ENCODE results near the gene XPOT. TPM values are rescaled to one million over a fixed set of nuclear protein-coding genes. Genes with fewer than 3 reads are reported as not detected.

Gene XPOT
- total and polyA plus RNA-seq, 4 experiments from 2014 or later = 50.2 to 88.8 (median 69.8) TPM

DNA sequence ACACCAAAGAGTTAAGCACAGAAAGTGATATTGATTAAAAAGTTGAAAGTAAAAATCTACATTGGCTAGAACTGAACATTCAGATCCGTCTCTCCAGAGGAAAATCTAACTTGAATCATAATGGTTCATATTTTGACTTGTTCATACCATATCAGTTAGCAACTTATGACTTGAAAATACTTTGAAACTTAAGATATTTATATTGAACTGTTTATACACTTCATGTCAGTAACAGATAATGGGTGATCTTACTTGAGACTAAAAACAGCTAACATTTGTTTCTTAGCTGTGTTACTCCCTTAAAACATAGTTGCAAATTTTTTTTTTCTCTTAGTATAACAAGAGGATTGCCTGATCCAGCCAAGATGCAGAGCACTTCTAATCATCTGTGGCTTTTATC is 51.3 kb downstream of the XPOT start:
- POLR2A ChIA-PET (ENCODE audit: partially characterized antibody) = interaction anchor here (0.6 to 1.5 kb wide), 2 partner anchors 11 to 213 kb away, joined by 3 to 4 read pairs; no protein-coding TSS in a partner anchor
- Mint-ChIP-seq H3K9me3 (no peaks in the 10 kb centered on the region), H3K4me3 (peak overlapping the region in 4 of 8 donors; percentile 1 to 67 (median 16)), H3K4me1 (peaks cover 50 to 75% (median 61%) of the 10 kb centered on the region in 4 donors), H3K36me3 (peaks cover 0 to 21% of the 10 kb centered on the region in 2 donors), H3K27me3 (no peaks in the 10 kb centered on the region), H3K27ac (peak overlapping the region; percentile 38 to 93 (median 67))
- Histone ChIP-seq H3K4me3 (ENCODE audit: low read length in 2 of 2) (no peak overlapping the region), H3K27me3 (ENCODE audit: insufficient read depth, low read length) (no peaks in the 10 kb centered on the region), H3K4me1 (ENCODE audit: insufficient read depth, low read length) (peaks cover 72% of the 10 kb centered on the region), H3K9me3 (ENCODE audit: control insufficient read depth in 1 of 2, low read length in 2 of 2) (no peaks in the 10 kb centered on the region), H3K27ac (ENCODE audit: low read depth, low read length) (no peak overlapping the region), H3K36me3 (ENCODE audit: insufficient read depth, low read length) (no peaks in the 10 kb centered on the region)
- CTCF ChIA-PET (ENCODE audit: partially characterized antibody) = interaction anchor here (0.9 kb wide), 1 partner anchor 12 kb away, joined by 3 read pairs; no protein-coding TSS in a partner anchor
- intact Hi-C loops (cut with micrococcal nuclease) = no loop called here
- no peak for DNase-seq

DNA sequence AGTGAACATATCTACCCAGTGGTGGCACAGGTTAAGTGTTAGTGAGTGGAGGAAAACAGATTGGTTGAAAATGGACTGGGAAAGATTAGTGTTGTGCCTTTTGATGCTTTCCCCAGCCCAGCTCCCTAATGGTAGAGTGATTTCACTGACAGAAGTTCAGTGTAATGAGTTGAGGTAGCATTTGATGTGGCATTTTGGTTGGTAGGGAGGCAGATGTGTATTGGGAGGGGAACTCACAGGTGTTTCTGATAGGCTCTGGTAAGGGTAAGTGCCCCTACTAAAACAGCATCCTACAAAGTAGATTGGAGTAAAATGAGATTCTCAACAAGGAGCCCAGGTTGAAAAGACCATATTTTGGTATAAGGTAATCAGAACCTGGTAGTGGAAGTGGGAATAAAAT is 51.9 kb downstream of the XPOT start:
- Mint-ChIP-seq H3K4me3 (peak overlapping the region in 6 of 8 donors; percentile 0 to 67 (median 45)), H3K27me3 (no peaks in the 10 kb centered on the region), H3K36me3 (peaks cover 0 to 22% of the 10 kb centered on the region in 2 donors), H3K4me1 (peaks cover 44 to 69% (median 56%) of the 10 kb centered on the region in 4 donors), H3K27ac (peak overlapping the region; percentile 38 to 93 (median 81)), H3K9me3 (no peaks in the 10 kb centered on the region)
- no peaks in the 10 kb centered on the region for H3K9me3 ChIP-seq (ENCODE audit: control insufficient read depth in 1 of 2, low read length in 2 of 2)
- H3K36me3 ChIP-seq (ENCODE audit: insufficient read depth, low read length) = no peaks in the 10 kb centered on the region
- ChIA-PET CTCF (ENCODE audit: partially characterized antibody) (interaction anchor here (0.9 kb wide), 1 partner anchor 12 kb away, joined by 3 read pairs; no protein-coding TSS in a partner anchor), POLR2A (ENCODE audit: partially characterized antibody) (interaction anchor here (1.0 to 1.5 kb wide), 3 partner anchors 9 to 52 kb away, joined by 3 to 5 read pairs (median 4); partner anchors contain the start of gene XPOT)
- peak in 2 of 5 donors; percentile 5 to 34 for DNase-seq
- H3K27me3 ChIP-seq (ENCODE audit: insufficient read depth, low read length) = no peaks in the 10 kb centered on the region
- H3K4me1 ChIP-seq (ENCODE audit: insufficient read depth, low read length) = peaks cover 66% of the 10 kb centered on the region
- intact Hi-C loops (cut with micrococcal nuclease) = no loop called here
- no peak overlapping the region for H3K4me3 ChIP-seq (ENCODE audit: low read length in 2 of 2)
- no peak overlapping the region for H3K27ac ChIP-seq (ENCODE audit: low read depth, low read length)

DNA sequence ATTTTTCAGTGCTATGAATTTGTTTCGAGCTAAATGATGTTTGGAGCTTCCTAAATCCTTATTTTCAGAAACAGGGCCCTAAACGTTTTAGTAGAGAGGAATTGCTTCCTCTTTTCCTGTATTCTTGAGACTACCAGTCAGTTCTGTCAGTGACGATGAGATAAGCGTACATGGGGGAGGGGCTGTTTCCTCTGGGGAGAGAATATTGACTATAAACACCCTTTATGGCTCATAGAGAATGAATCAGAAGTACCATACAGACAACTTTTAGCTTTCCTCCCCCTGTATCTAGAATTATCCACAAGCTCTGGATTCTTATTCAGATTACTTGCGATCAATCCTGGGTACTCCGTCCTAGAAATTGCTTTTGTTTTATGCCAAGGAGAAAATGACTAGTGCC is 52.8 kb downstream of the XPOT start:
- no peaks in the 10 kb centered on the region for H3K9me3 ChIP-seq (ENCODE audit: control insufficient read depth in 1 of 2, low read length in 2 of 2)
- H3K27ac Mint-ChIP-seq = peak overlapping the region; percentile 65 to 97 (median 92)
- H3K36me3 Mint-ChIP-seq = peaks cover 0 to 26% of the 10 kb centered on the region in 2 donors
- no peaks in the 10 kb centered on the region for H3K27me3 ChIP-seq (ENCODE audit: insufficient read depth, low read length)
- H3K4me3 Mint-ChIP-seq = peak overlapping the region; percentile 8 to 71 (median 56)
- H3K27me3 Mint-ChIP-seq = no peaks in the 10 kb centered on the region
- ChIA-PET POLR2A (ENCODE audit: partially characterized antibody) (interaction anchor here (0.6 to 1.0 kb wide), 3 partner anchors 10 to 239 kb away, joined by 3 to 5 read pairs (median 3); partner anchors contain the start of gene XPOT), CTCF (ENCODE audit: partially characterized antibody) (interaction anchor here (0.6 kb wide), 1 partner anchor 211 kb away, joined by 3 read pairs; no protein-coding TSS in a partner anchor)
- H3K9me3 Mint-ChIP-seq = no peaks in the 10 kb centered on the region
- intact Hi-C loops (cut with micrococcal nuclease) = no loop called here
- peaks cover 41 to 61% (median 50%) of the 10 kb centered on the region in 4 donors for H3K4me1 Mint-ChIP-seq
- no peak overlapping the region for H3K4me3 ChIP-seq (ENCODE audit: low read length in 2 of 2)
- H3K27ac ChIP-seq (ENCODE audit: low read depth, low read length) = peak overlapping the region; percentile 56
- DNase-seq = peak in 4 of 5 donors; percentile 26 to 76 (median 34)
- H3K36me3 ChIP-seq (ENCODE audit: insufficient read depth, low read length) = no peaks in the 10 kb centered on the region
- peaks cover 60% of the 10 kb centered on the region for H3K4me1 ChIP-seq (ENCODE audit: insufficient read depth, low read length)

DNA sequence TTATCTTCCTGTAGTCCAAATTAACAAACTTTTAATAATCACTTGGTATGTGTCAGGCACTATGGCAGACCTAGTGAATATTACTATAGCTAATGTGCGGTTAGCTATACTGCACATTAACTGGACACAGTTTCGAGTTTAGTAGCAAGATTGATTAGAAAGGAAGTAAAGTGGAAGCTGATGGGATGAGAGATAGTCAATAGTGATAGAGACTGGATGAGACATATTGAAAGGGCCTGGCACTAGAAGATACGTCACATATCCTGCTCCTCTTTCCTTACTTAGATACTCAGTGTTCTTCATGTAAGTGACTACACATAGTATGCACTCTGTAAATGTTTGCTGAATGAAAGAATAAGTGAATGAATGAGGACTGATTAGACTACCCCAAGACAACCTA is 53.3 kb downstream of the XPOT start:
- Mint-ChIP-seq H3K4me1 (peaks cover 41 to 60% (median 50%) of the 10 kb centered on the region in 4 donors), H3K9me3 (no peaks in the 10 kb centered on the region), H3K27me3 (no peaks in the 10 kb centered on the region), H3K27ac (peak overlapping the region; percentile 65 to 97 (median 92)), H3K36me3 (peaks cover 0 to 28% of the 10 kb centered on the region in 2 donors), H3K4me3 (peak overlapping the region in 7 of 8 donors; percentile 8 to 71 (median 58))
- ChIA-PET POLR2A (ENCODE audit: partially characterized antibody) (interaction anchor here (1.0 kb wide), 1 partner anchor 53 kb away, joined by 5 read pairs; the partner anchor contains the start of gene XPOT), CTCF (ENCODE audit: partially characterized antibody) (interaction anchor here (0.6 kb wide), 1 partner anchor 211 kb away, joined by 3 read pairs; no protein-coding TSS in a partner anchor)
- Histone ChIP-seq H3K27ac (ENCODE audit: low read depth, low read length) (peak overlapping the region; percentile 56), H3K4me1 (ENCODE audit: insufficient read depth, low read length) (peaks cover 60% of the 10 kb centered on the region), H3K36me3 (ENCODE audit: insufficient read depth, low read length) (no peaks in the 10 kb centered on the region), H3K4me3 (ENCODE audit: low read length in 2 of 2) (no peak overlapping the region), H3K27me3 (ENCODE audit: insufficient read depth, low read length) (no peaks in the 10 kb centered on the region), H3K9me3 (ENCODE audit: control insufficient read depth in 1 of 2, low read length in 2 of 2) (no peaks in the 10 kb centered on the region)
- intact Hi-C loops (cut with micrococcal nuclease) = no loop called here
- peak in 1 of 5 donors; percentile 19 for DNase-seq

DNA sequence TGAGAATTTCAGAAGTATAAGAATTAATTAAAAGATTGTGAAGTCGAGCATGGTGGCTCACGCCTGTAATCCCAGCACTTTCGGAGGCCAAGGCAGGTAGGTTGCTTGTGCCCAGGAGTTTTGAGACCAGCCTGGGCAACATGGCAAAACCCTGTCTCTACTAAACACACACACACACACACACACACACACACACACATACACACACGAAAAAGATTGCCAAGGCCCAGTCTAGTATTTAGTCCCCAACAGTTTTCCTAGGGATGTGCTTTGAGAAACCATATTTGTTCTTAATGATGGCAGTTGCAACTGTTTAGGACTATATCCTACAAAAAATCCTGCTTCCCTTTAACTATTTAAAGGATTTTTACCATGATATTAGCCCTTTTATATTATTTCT is 53.7 kb downstream of the XPOT start:
- peak overlapping the region; percentile 65 to 97 (median 92) for H3K27ac Mint-ChIP-seq
- Histone ChIP-seq H3K9me3 (ENCODE audit: control insufficient read depth in 1 of 2, low read length in 2 of 2) (no peaks in the 10 kb centered on the region), H3K36me3 (ENCODE audit: insufficient read depth, low read length) (no peaks in the 10 kb centered on the region), H3K4me1 (ENCODE audit: insufficient read depth, low read length) (peaks cover 60% of the 10 kb centered on the region), H3K27me3 (ENCODE audit: insufficient read depth, low read length) (no peaks in the 10 kb centered on the region), H3K4me3 (ENCODE audit: low read length in 2 of 2) (no peak overlapping the region), H3K27ac (ENCODE audit: low read depth, low read length) (peak overlapping the region; percentile 56)
- peak overlapping the region; percentile 8 to 71 (median 57) for H3K4me3 Mint-ChIP-seq
- H3K36me3 Mint-ChIP-seq = peaks cover 0 to 28% of the 10 kb centered on the region in 2 donors
- POLR2A ChIA-PET (ENCODE audit: partially characterized antibody) = no interaction called here
- CTCF ChIA-PET (ENCODE audit: partially characterized antibody) = no interaction called here
- no peaks in the 10 kb centered on the region for H3K9me3 Mint-ChIP-seq
- H3K27me3 Mint-ChIP-seq = no peaks in the 10 kb centered on the region
- intact Hi-C loops (cut with micrococcal nuclease) = no loop called here
- DNase-seq = no peak
- peaks cover 40 to 55% (median 47%) of the 10 kb centered on the region in 4 donors for H3K4me1 Mint-ChIP-seq

DNA sequence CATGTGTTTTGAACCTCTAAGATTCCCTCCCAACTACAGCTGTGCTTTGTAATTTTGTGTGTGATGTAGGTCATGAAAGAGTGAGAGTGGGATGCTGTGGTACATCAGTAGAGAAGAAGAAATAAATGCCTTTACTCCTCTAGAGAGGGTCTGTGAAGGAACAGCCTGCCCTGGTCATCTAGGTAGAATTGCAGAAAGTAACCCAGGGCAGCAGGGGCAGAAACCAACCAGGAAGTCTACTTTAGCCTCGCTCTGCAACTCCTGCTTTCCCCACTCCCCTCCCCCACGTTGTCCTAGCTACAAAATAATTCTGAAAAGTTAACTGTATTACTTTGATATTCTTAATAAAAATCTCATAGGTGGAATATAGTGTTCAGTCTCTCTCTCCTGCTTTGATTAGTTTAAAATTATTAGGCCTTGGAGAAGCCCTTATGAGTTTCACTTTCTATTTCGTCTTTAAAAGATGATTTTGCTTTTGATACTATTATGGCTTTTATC is 55.3 kb downstream of the XPOT start:
- Histone ChIP-seq H3K4me3 (ENCODE audit: low read length in 2 of 2) (peak overlapping the region in 1 of 2 donors; percentile 56), H3K4me1 (ENCODE audit: insufficient read depth, low read length) (peaks cover 52% of the 10 kb centered on the region), H3K27ac (ENCODE audit: low read depth, low read length) (peak overlapping the region; percentile 79), H3K27me3 (ENCODE audit: insufficient read depth, low read length) (no peaks in the 10 kb centered on the region), H3K9me3 (ENCODE audit: control insufficient read depth in 1 of 2, low read length in 2 of 2) (no peaks in the 10 kb centered on the region), H3K36me3 (ENCODE audit: insufficient read depth, low read length) (no peaks in the 10 kb centered on the region)
- Mint-ChIP-seq H3K27me3 (no peaks in the 10 kb centered on the region), H3K9me3 (no peaks in the 10 kb centered on the region), H3K4me1 (peaks cover 32 to 46% (median 38%) of the 10 kb centered on the region in 4 donors), H3K4me3 (peak overlapping the region; percentile 83 to 95 (median 88)), H3K36me3 (peaks cover 6 to 32% of the 10 kb centered on the region in 2 donors), H3K27ac (peak overlapping the region; percentile 90 to 98 (median 93))
- intact Hi-C loops (cut with micrococcal nuclease) = loop anchor here (1.0 kb wide), 1 partner anchor 8 kb away; no protein-coding TSS in a partner anchor
- DNase-seq = peak in 4 of 5 donors; percentile 32 to 39 (median 34)
- ChIA-PET CTCF (ENCODE audit: partially characterized antibody) (no interaction called here), POLR2A (ENCODE audit: partially characterized antibody) (interaction anchor here (0.7 to 1.9 kb wide), 3 partner anchors 9 to 299 kb away, joined by 3 to 8 read pairs (median 5); partner anchors contain the start of genes GNS and XPOT)
